GM10847 (cell line): Measurements from ENCODE around the gene PRR20B.
"Not testable (repeated sequence)": the region's sequence is repeated elsewhere in the genome, so short reads cannot be mapped to it uniquely, and the experiment has no call there.

Source experiments
- POLR2A ChIP-seq: IDR thresholded peaks from 2 replicates; pipeline ENCODE4 v1.6.1; 2011; ENCODE audit not compliant: insufficient read length; ENCODE audit errors: extremely low read depth

Gene PRR20B

DNA sequence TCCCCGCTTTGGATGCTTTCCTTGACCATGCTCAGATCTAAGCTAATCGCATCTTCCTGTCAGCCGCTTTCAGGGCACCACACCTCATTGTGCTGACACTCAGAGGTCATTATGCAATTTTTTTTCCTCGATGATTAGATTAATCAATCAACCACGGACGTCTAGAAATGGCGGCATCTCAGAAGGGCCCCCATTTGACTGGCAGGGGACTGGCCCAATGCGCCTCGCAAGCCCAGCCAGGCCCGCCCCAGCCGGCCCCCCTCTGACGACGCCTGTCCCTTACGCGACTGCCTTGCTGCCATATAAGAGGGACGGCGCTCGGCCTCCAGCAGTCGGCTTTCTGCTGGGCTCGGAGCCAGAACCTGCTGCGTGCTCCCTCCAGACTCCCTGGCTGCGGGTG is at the start of gene PRR20B:
Gene PRR20B, plus strand, starts transcription at position 301 of the 400 bp plus-strand sequence. CDS start 387 bp downstream, outside the sequence.
- TF ChIP-seq POLR2A: not testable (repeated sequence)

- TF ChIP-seq POLR2A: no peak
Observed at GRCh38 chr13:57114945-57115344, 32.3 kb upstream of the PRR20B start.

- no peak for TF ChIP-seq POLR2A
Observed at GRCh38 chr13:57123681-57124080, 23.6 kb upstream of the PRR20B start.

- TF ChIP-seq POLR2A: no peak
Observed at GRCh38 chr13:57128909-57129308, 18.4 kb upstream of the PRR20B start.

- TF ChIP-seq POLR2A: no peak
Observed at GRCh38 chr13:57136093-57136492, 11.2 kb upstream of the PRR20B start.

GRCh38 chr13:57137585-57137984 is 9.7 kb upstream of the PRR20B start:
- no peak for TF ChIP-seq POLR2A

- TF ChIP-seq POLR2A: no peak
Observed at GRCh38 chr13:57138988-57139387, 8.3 kb upstream of the PRR20B start.

GRCh38 chr13:57140235-57140968 is 6.9 kb upstream of the PRR20B start, which contains the start of gene PRR20A:
Gene PRR20A, plus strand, starts transcription at chr13:57140918. Its CDS starts 387 bp downstream, at chr13:57141305.
- not testable (repeated sequence) for TF ChIP-seq POLR2A

- not testable (repeated sequence) for TF ChIP-seq POLR2A
Observed at GRCh38 chr13:57153761-57154160, 6.5 kb downstream of the PRR20B start, which contains the start of gene PRR20C. Gene PRR20C, plus strand, starts transcription at chr13:57154061. Its CDS starts 387 bp downstream, at chr13:57154448.

DNA sequence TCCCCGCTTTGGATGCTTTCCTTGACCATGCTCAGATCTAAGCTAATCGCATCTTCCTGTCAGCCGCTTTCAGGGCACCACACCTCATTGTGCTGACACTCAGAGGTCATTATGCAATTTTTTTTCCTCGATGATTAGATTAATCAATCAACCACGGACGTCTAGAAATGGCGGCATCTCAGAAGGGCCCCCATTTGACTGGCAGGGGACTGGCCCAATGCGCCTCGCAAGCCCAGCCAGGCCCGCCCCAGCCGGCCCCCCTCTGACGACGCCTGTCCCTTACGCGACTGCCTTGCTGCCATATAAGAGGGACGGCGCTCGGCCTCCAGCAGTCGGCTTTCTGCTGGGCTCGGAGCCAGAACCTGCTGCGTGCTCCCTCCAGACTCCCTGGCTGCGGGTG is 13.0 kb downstream of the PRR20B start, which contains the start of gene PRR20D:
Gene PRR20D, plus strand, starts transcription at position 301 of the 400 bp plus-strand sequence. CDS start 387 bp downstream, outside the sequence.
- TF ChIP-seq POLR2A: not testable (repeated sequence)

GRCh38 chr13:57166897-57167296 is 19.6 kb downstream of the PRR20B start, which contains the start of gene PRR20E:
Gene PRR20E, plus strand, starts transcription at chr13:57167197. Its CDS starts 387 bp downstream, at chr13:57167584.
- not testable (repeated sequence) for TF ChIP-seq POLR2A

DNA sequence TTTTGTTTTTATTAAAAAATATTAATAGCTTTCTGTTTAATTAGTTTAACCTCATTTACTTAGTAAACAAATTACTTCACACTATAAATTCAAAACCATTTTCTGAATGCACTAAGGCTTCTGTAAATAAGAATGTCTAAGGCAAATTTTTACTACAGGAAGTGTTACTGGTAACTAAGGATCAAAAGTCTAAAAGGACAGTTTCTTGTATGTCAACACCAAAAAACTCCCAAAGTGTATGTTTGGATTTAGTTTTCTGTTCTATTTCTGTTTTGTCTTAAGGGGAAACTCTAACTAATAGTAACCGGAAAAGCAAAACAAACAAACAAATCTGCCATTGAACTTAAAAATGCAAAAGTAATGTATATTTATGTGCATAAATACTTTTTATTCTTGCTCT is 44.4 kb downstream of the PRR20B start:
- TF ChIP-seq POLR2A: no peak
